ENCODE data around the gene KRTAP10-2. TPM values are rescaled to one million over a fixed set of nuclear protein-coding genes. Genes with fewer than 3 reads are reported as not detected.

KRTAP10-2 gene
- total RNA-seq, 6 experiments from 2014 or later, result not detected

- no peak for DNase-seq
- intact Hi-C loops (cut with DNase I), result no loop called here
- no peak overlapping the region for H3K27ac ChIP-seq
- no peaks in the 10 kb centered on the region for H3K36me3 ChIP-seq
- H3K4me3 ChIP-seq, result no peak overlapping the region
- no peaks in the 10 kb centered on the region for H3K4me1 ChIP-seq
- no peak for TF ChIP-seq POLR2A (IDR thresholded peaks at IDR 0.05)
- no peak for TF ChIP-seq CTCF (IDR thresholded peaks at IDR 0.05)
- WGBS (ENCODE audit: insufficient coverage, low coverage, low lambda C conversion rate, missing lambda C conversion rate), result 82% methylated on average over 15 of the region's 27 CpGs
- no peaks in the 10 kb centered on the region for H3K9me3 ChIP-seq
- ATAC-seq, result peak in 1 of 4 donors; percentile 16
- no peaks in the 10 kb centered on the region for H3K27me3 ChIP-seq
Observed at GRCh38 chr21:44568667-44569556, 17.6 kb upstream of the KRTAP10-2 start.

- no peaks in the 10 kb centered on the region for H3K9me3 ChIP-seq
- H3K36me3 ChIP-seq, result no peaks in the 10 kb centered on the region
- TF ChIP-seq CTCF (IDR thresholded peaks at IDR 0.05) (no peak), POLR2A (IDR thresholded peaks at IDR 0.05) (no peak)
- ATAC-seq (peak in 1 of 4 donors; percentile 16), DNase-seq (no peak)
- no peaks in the 10 kb centered on the region for H3K4me1 ChIP-seq
- intact Hi-C loops (cut with DNase I), result no loop called here
- 60% methylated on average over 1 of the region's 12 CpGs for WGBS (ENCODE audit: insufficient coverage, low coverage, low lambda C conversion rate, missing lambda C conversion rate)
- no peak overlapping the region for H3K4me3 ChIP-seq
- H3K27ac ChIP-seq, result no peak overlapping the region
- H3K27me3 ChIP-seq, result no peaks in the 10 kb centered on the region
Observed at GRCh38 chr21:44568261-44568660, 17.0 kb upstream of the KRTAP10-2 start.

- TF ChIP-seq CTCF (IDR thresholded peaks at IDR 0.05) (no peak), POLR2A (IDR thresholded peaks at IDR 0.05) (no peak)
- Histone ChIP-seq H3K4me1 (no peaks in the 10 kb centered on the region), H3K4me3 (no peak overlapping the region), H3K27ac (no peak overlapping the region), H3K9me3 (no peaks in the 10 kb centered on the region), H3K36me3 (no peaks in the 10 kb centered on the region), H3K27me3 (no peaks in the 10 kb centered on the region)
- 81% methylated on average over 8 of the region's 18 CpGs for WGBS (ENCODE audit: insufficient coverage, low coverage, low lambda C conversion rate, missing lambda C conversion rate)
- ATAC-seq (peak in 1 of 4 donors; percentile 26), DNase-seq (no peak)
- intact Hi-C loops (cut with DNase I), result no loop called here
Observed at GRCh38 chr21:44567481-44568171, 16.3 kb upstream of the KRTAP10-2 start.

DNA sequence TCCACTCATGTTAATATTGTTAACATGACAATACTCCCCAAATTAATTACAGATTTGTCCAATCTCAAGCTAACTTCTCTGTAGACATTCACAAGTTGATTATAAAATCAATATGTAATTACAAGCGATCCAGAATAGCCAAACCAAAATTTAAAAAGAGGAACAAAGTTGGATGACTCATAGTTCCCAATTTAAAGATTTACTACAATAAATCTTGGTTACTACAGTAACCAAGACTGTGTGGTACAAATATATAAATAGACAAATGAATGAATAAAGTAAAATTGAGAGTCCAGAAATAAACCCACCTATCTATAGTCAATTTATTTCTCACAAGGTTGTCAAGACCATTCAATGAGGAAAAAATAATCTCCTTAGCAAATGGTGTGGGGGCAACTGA is 15.1 kb upstream of the KRTAP10-2 start:
- 67% methylated on average over 1 of the region's 1 CpG for WGBS (ENCODE audit: insufficient coverage, low coverage, low lambda C conversion rate, missing lambda C conversion rate)
- no peak for TF ChIP-seq CTCF (IDR thresholded peaks at IDR 0.05)
- no peak for TF ChIP-seq POLR2A (IDR thresholded peaks at IDR 0.05)
- intact Hi-C loops (cut with DNase I), result no loop called here
- Histone ChIP-seq H3K36me3 (no peaks in the 10 kb centered on the region), H3K4me3 (no peak overlapping the region), H3K27ac (no peak overlapping the region), H3K4me1 (no peaks in the 10 kb centered on the region), H3K9me3 (no peaks in the 10 kb centered on the region), H3K27me3 (no peaks in the 10 kb centered on the region)
- DNase-seq (no peak), ATAC-seq (no peak)
